ENCODE measurements around the gene RPIA. TPM values are rescaled to one million over a fixed set of nuclear protein-coding genes. Genes with fewer than 3 reads are reported as not detected.

The RPIA gene
- total and polyA plus RNA-seq, 2 of the 4 experiments (the other 2 are of a cell fraction), result 4.1 to 8.6 TPM

DNA sequence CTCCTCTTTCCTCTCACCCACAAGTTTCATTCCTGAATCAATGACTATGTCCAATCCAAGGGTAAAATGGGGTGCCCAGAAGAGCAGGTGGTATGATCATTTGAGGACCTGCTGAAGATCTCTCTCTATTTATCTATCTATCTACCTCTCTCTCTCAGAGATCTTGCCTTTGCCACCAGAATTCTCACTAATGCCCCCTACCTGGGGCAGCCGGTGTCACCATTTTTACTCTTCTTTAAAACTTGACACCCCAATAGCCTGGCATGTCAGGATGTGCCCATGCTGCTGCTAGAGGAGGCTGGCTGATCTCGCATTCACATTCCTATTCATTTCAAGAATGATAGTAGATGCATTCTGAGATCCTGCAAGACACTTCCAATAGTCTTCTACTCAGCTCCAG, 24.3 kb upstream of the RPIA start:
- no CpG with 5 or more reads among the region's 2 CpGs for WGBS, 2 experiments (ENCODE audit: extremely low coverage in 2 of 2, insufficient read length in 1 of 2)
- CTCF ChIA-PET, result interaction anchor here (0.6 kb wide), 1 partner anchor 384 kb away, joined by 3 read pairs; no protein-coding TSS in a partner anchor
- Histone ChIP-seq H3K18ac (ENCODE audit: low read depth, low read length) (no peak overlapping the region), H3K14ac (replicated peaks; ENCODE audit: low read depth, low read length) (no peak overlapping the region), H3K36me3 (ENCODE audit: control insufficient read depth, insufficient read depth, low read length) (no peaks in the 10 kb centered on the region), H3K23ac (ENCODE audit: low read depth, low read length) (no peak overlapping the region), H3K4me2 (ENCODE audit: low read depth, low read length) (no peak overlapping the region), H2AFZ (replicated peaks; ENCODE audit: low read length, poor library complexity) (no peak overlapping the region), H4K8ac (ENCODE audit: low read depth in 2 of 2, low read length in 2 of 2) (no peak overlapping the region), H3K4me3 (ENCODE audit: insufficient read depth, low read depth, low read length) (no peak overlapping the region), H3K9me3 (ENCODE audit: control insufficient read depth, insufficient read depth, low read length) (no peaks in the 10 kb centered on the region), H3K79me1 (ENCODE audit: low read depth in 1 of 2, low read length in 2 of 2) (no peaks in the 10 kb centered on the region), H2AK9ac (replicated peaks; ENCODE audit: low read depth, low read length, poor library complexity) (no peak overlapping the region), H4K20me1 (ENCODE audit: insufficient read depth, low read length) (no peaks in the 10 kb centered on the region), H2AK5ac (ENCODE audit: low read depth, low read length) (no peak overlapping the region), H3K9ac (ENCODE audit: low read depth, low read length) (no peak overlapping the region), H2BK15ac (ENCODE audit: low read depth, low read length) (no peak overlapping the region), H2BK120ac (ENCODE audit: low read depth, low read length) (no peak overlapping the region), H3K27me3 (ENCODE audit: control insufficient read depth, insufficient read depth, low read length) (peaks cover 5% of the 10 kb centered on the region), H4K5ac (ENCODE audit: low read depth, low read length) (no peak overlapping the region), H3K4ac (ENCODE audit: low read depth, low read length) (no peak overlapping the region), H3K9me1 (ENCODE audit: insufficient read depth, low read length) (no peaks in the 10 kb centered on the region), H2BK5ac (ENCODE audit: low read depth, low read length, poor library complexity, severe bottlenecking) (no peak overlapping the region), H3K56ac (ENCODE audit: extremely low read depth, insufficient read depth, low read length) (no peak overlapping the region), H4K91ac (ENCODE audit: insufficient read depth, low read depth, low read length) (no peak overlapping the region), H3K27ac (ENCODE audit: insufficient read depth, low read length) (no peak overlapping the region), H3K4me1 (ENCODE audit: control insufficient read depth, insufficient read depth, low read length) (no peaks in the 10 kb centered on the region), H2BK20ac (ENCODE audit: low read depth, low read length) (no peak overlapping the region)
- intact Hi-C loops (cut with micrococcal nuclease) (no loop called here), dilution Hi-C loops (cut with HindIII; ENCODE audit: low sequenced_read_pairs, unreplicated experiment) (no loop called here), in situ Hi-C loops (cut with MboI; ENCODE audit: low sequenced_read_pairs) (loop anchor here (5.0 to 25.0 kb wide), 3 partner anchors 75 to 605 kb away; partner anchors contain the start of genes KRCC1 and SMYD1)
- TF ChIP-seq SMC3 (IDR thresholded peaks at IDR 0.05; ENCODE audit: low read depth, low read length) (no peak), FOS (IDR thresholded peaks at IDR 0.05; ENCODE audit: low read depth, low read length) (no peak), BHLHE40 (IDR thresholded peaks at IDR 0.05; ENCODE audit: low read depth, low read length) (no peak), RCOR1 (IDR thresholded peaks at IDR 0.05; ENCODE audit: insufficient replicate concordance, low read length) (no peak), POLR2A (IDR thresholded peaks at IDR 0.05; ENCODE audit: low read depth, low read length) (no peak), MAZ (IDR thresholded peaks at IDR 0.05; ENCODE audit: borderline replicate concordance, low read depth, low read length) (no peak), CHD1 (IDR thresholded peaks at IDR 0.05; ENCODE audit: low read depth, low read length) (no peak), MXI1 (IDR thresholded peaks at IDR 0.05; ENCODE audit: borderline replicate concordance, low read depth, low read length) (no peak), RAD21 (IDR thresholded peaks at IDR 0.05; ENCODE audit: low read length) (no peak), CEBPB (IDR thresholded peaks at IDR 0.05; ENCODE audit: low read depth, low read length) (no peak), RFX5 (IDR thresholded peaks at IDR 0.05; ENCODE audit: low read depth, low read length) (no peak)
- TF ChIP-seq, protein P1, sequence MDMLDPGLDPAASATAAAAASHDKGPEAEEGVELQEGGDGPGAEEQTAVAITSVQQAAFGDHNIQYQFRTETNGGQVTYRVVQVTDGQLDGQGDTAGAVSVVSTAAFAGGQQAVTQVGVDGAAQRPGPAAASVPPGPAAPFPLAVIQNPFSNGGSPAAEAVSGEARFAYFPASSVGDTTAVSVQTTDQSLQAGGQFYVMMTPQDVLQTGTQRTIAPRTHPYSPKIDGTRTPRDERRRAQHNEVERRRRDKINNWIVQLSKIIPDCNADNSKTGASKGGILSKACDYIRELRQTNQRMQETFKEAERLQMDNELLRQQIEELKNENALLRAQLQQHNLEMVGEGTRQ (IDR thresholded peaks at IDR 0.05; ENCODE audit: low read depth, low read length), result no peak
- TF ChIP-seq, protein P2, sequence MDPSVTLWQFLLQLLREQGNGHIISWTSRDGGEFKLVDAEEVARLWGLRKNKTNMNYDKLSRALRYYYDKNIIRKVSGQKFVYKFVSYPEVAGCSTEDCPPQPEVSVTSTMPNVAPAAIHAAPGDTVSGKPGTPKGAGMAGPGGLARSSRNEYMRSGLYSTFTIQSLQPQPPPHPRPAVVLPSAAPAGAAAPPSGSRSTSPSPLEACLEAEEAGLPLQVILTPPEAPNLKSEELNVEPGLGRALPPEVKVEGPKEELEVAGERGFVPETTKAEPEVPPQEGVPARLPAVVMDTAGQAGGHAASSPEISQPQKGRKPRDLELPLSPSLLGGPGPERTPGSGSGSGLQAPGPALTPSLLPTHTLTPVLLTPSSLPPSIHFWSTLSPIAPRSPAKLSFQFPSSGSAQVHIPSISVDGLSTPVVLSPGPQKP (IDR thresholded peaks at IDR 0.05; ENCODE audit: borderline replicate concordance, low read depth, low read length), result no peak
- TF ChIP-seq, protein P3, sequence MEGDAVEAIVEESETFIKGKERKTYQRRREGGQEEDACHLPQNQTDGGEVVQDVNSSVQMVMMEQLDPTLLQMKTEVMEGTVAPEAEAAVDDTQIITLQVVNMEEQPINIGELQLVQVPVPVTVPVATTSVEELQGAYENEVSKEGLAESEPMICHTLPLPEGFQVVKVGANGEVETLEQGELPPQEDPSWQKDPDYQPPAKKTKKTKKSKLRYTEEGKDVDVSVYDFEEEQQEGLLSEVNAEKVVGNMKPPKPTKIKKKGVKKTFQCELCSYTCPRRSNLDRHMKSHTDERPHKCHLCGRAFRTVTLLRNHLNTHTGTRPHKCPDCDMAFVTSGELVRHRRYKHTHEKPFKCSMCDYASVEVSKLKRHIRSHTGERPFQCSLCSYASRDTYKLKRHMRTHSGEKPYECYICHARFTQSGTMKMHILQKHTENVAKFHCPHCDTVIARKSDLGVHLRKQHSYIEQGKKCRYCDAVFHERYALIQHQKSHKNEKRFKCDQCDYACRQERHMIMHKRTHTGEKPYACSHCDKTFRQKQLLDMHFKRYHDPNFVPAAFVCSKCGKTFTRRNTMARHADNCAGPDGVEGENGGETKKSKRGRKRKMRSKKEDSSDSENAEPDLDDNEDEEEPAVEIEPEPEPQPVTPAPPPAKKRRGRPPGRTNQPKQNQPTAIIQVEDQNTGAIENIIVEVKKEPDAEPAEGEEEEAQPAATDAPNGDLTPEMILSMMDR (conservative IDR thresholded peaks at IDR 0.05; ENCODE audit: low read depth, low read length), result no peak
- no peak for DNase-seq
- no TSS peak for BruUV-seq (replicated peaks)
- POLR2A ChIA-PET (ENCODE audit: unreplicated experiment), result no interaction called here
- ATAC-seq (ENCODE audit: low read depth), result no peak
